ENCODE measurements around the gene GTPBP3. TPM values are rescaled to one million over a fixed set of nuclear protein-coding genes. Genes with fewer than 3 reads are reported as not detected.

The GTPBP3 gene
- total RNA-seq, 4 donors from 2014 or later = 17.7 to 21.8 (median 19.6) TPM

DNA sequence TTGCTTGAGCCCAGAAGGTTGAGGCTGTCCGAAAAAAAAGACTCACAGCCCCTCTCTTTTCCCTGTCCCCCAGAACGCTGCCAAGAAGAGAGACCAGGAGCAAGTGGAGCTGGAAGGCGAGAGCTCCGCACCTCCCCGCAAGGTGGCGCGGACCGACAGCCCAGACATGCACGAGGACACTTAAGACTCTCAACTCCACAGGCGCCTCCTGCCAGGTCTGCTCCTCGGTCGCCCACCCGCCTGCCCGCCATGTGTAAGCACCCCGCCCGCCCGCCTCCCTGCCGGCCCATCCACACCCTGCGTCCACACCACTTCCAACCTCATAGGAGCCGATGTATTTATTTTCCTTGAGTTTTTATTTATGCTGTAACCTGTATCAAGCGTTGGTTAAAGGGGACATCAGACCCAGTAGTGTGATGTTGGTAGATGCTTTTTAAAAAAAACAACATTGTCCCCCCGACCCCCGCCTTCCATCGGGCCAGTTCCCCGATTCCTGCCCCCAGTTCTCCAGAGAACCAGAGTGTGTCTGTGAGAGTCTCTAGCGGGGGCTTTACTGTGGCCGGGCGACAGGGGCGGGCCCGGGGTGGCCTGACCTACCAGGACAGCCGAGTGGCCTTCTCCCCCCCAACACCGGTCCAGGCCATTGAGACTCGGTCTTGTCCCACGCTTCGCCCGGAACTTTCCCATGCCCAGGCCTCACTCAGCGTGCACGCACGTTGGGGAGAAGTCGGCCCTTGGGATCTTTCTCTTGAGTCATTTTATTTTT, 17.7 kb upstream of the GTPBP3 start:
- Histone ChIP-seq H3K27ac (no peak overlapping the region), H3K9me3 (no peaks in the 10 kb centered on the region), H3K27me3 (no peaks in the 10 kb centered on the region), H3K4me3 (replicated peaks in 1 of 3) (no peak overlapping the region), H3K4me1 (no peaks in the 10 kb centered on the region), H3K36me3 (peaks cover 23 to 44% of the 10 kb centered on the region in 2 donors)
- no peak for DNase-seq
- intact Hi-C loops (cut with DNase I) = no loop called here
- WGBS, 2 donors = 90 to 92% methylated on average over 40 of the region's 40 CpGs
- TF ChIP-seq POLR2A (IDR thresholded peaks at IDR 0.05) = no peak
- TF ChIP-seq, protein P1, sequence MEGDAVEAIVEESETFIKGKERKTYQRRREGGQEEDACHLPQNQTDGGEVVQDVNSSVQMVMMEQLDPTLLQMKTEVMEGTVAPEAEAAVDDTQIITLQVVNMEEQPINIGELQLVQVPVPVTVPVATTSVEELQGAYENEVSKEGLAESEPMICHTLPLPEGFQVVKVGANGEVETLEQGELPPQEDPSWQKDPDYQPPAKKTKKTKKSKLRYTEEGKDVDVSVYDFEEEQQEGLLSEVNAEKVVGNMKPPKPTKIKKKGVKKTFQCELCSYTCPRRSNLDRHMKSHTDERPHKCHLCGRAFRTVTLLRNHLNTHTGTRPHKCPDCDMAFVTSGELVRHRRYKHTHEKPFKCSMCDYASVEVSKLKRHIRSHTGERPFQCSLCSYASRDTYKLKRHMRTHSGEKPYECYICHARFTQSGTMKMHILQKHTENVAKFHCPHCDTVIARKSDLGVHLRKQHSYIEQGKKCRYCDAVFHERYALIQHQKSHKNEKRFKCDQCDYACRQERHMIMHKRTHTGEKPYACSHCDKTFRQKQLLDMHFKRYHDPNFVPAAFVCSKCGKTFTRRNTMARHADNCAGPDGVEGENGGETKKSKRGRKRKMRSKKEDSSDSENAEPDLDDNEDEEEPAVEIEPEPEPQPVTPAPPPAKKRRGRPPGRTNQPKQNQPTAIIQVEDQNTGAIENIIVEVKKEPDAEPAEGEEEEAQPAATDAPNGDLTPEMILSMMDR (IDR thresholded peaks at IDR 0.05) = no peak

DNA sequence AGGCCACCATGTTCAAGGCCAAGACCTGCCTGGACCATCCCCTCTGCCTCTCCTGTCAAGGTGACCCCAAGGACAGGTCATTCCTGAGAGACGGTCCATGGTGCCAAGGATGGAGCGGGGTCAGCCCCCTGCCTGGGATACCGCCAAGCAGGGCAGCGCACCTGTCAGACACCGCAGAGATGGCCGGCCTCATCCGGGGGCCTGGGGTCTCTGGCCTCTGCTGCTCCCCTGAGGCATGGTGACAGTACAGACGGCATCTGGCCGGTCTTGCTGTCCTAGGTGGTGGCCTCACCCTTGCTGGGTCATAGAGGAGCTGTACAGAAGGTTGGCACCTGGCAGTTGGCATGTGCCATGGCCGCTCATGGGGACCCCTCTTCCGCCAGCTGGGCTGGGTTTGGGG, 16.9 kb upstream of the GTPBP3 start:
- TF ChIP-seq, protein P1 (IDR thresholded peaks at IDR 0.05) = no peak
- TF ChIP-seq POLR2A (IDR thresholded peaks at IDR 0.05) = no peak
- intact Hi-C loops (cut with DNase I) = no loop called here
- WGBS, 2 donors = 80 to 100% methylated on average over 3 to 11 of the region's 11 CpGs
- Histone ChIP-seq H3K27me3 (no peaks in the 10 kb centered on the region), H3K9me3 (no peaks in the 10 kb centered on the region), H3K4me3 (replicated peaks in 1 of 3) (no peak overlapping the region), H3K4me1 (no peaks in the 10 kb centered on the region), H3K36me3 (peaks cover 22 to 42% of the 10 kb centered on the region in 2 donors), H3K27ac (no peak overlapping the region)
- DNase-seq = no peak

DNA sequence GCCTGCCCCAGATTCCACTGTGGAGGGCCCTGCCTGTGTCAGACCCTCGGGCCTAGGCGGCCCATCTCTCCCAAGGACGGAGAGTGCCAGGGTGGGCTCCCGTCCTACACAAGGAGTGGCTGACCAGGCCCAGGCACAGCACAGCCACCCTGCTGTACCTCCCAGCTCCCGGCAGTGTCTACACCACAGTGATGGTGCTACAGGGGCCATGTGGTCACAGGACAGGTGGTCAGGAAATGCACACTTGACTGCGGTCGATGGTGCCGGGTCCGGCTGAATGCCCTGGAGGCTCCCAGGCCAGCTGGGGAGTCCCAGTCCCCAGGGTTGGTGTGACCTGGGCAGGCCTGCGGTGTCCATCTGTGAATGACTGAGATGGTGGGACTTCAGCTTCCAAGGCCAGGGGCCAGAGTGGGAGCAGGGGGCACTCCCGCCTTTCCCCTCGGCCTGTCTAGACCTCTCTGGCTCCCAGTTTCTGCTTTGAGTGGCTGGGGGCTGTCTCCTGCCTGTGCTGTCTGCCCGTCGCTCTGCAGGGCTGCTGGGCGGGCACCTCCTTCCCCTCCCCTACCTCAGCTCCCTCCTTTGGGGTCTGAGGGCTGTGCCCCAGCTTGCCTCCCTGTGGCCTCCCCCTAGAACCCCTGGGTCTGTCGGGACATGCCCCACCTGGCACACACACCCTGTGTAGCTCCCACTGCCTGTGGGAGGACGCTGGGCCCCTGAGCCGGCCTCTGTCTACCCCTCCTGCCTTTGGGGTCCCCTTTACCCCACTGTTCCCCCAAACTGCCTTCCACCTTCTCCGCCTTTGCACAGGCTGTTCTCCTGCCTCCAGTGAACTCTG, 15.5 kb upstream of the GTPBP3 start:
- intact Hi-C loops (cut with DNase I) = no loop called here
- 86 to 97% methylated on average over 10 to 12 of the region's 19 CpGs for WGBS, 2 donors

DNA sequence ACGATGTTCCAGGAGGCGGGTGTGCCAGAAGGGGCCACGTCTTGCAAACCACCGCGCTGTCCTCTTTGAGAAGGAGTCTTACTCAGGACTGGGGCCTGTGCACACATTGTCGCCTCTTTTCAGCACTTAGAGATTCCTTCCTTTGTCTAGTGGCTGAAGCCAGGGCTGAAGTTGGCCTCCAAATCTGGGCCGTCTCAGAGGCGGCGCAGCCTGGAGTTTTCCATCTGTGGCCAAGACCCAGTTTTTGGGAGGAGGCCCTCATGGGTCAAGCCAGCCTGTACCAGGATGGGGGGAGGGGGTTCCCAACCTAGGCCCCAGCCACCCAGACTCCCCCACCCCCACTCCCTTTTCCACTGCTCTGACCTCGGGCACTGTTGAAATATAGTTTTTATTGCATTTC, 14.5 kb upstream of the GTPBP3 start:
- TF ChIP-seq POLR2A (IDR thresholded peaks at IDR 0.05) = no peak
- TF ChIP-seq, protein P1 (IDR thresholded peaks at IDR 0.05) = no peak
- Histone ChIP-seq H3K36me3 (peaks cover 15 to 30% of the 10 kb centered on the region in 2 donors), H3K4me3 (replicated peaks in 1 of 3) (no peak overlapping the region), H3K27me3 (no peaks in the 10 kb centered on the region), H3K27ac (no peak overlapping the region), H3K4me1 (peaks cover under 1 to 7% of the 10 kb centered on the region in 2 donors), H3K9me3 (no peaks in the 10 kb centered on the region)
- 71 to 79% methylated on average over 5 to 8 of the region's 10 CpGs for WGBS, 2 donors
- DNase-seq = no peak
- intact Hi-C loops (cut with DNase I) = no loop called here

More for the DNA sequence above, 15.5 kb upstream of the GTPBP3 start:
- H3K27ac ChIP-seq = no peak overlapping the region
- H3K4me1 ChIP-seq = no peaks in the 10 kb centered on the region
- peaks cover 15 to 31% of the 10 kb centered on the region in 2 donors for H3K36me3 ChIP-seq
- no peaks in the 10 kb centered on the region for H3K9me3 ChIP-seq
- TF ChIP-seq, protein P1 (IDR thresholded peaks at IDR 0.05) = no peak
- TF ChIP-seq POLR2A (IDR thresholded peaks at IDR 0.05) = no peak
- DNase-seq = no peak
- H3K27me3 ChIP-seq = no peaks in the 10 kb centered on the region
- no peak overlapping the region for H3K4me3 ChIP-seq (replicated peaks in 1 of 3)

Measured in thyroid gland (tissue), 4 donors.